Central memory CD8-positive, alpha-beta T cell (primary cell): ENCODE results near the gene LRRC63.
"Not testable (repeated sequence)": the region's sequence is repeated elsewhere in the genome, so short reads cannot be mapped to it uniquely, and the experiment has no call there.

Experiments
- ATAC-seq: fragments of 150-1000 bp; cut with Tn5 transposase; replicated peaks from 2 replicates; pipeline ENCODE4 v1.10.0; 2022; ENCODE audit warnings: mild to moderate bottlenecking, moderate FRiP score, moderate number of reproducible peaks; ENCODE audit not compliant: poor library complexity, severe bottlenecking; ENCODE audit errors: extremely low read depth
- DNase-seq, 2 donors: peaks; one replicate each; pipeline ENCODE4 v3.0.0; 2021; ENCODE audit warnings: low spot score in 2 of 2
- H3K27ac Mint-ChIP-seq: one replicate; pipeline ENCODE4 v1.8.0; 2022; ENCODE audit warnings: low read depth, mild to moderate bottlenecking, moderate library complexity, mixed read lengths
- H3K27me3 Mint-ChIP-seq: one replicate; pipeline ENCODE4 v1.8.0; 2022; ENCODE audit warnings: mixed read lengths
- H3K36me3 Mint-ChIP-seq: one replicate; pipeline ENCODE4 v1.8.0; 2022; ENCODE audit warnings: mild to moderate bottlenecking, moderate library complexity, mixed read lengths; ENCODE audit not compliant: insufficient read depth
- H3K4me1 Mint-ChIP-seq: one replicate; pipeline ENCODE4 v1.8.0; 2022; ENCODE audit warnings: mixed read lengths
- H3K4me3 Mint-ChIP-seq: one replicate; pipeline ENCODE4 v1.8.0; 2022; ENCODE audit warnings: mild to moderate bottlenecking, moderate library complexity, mixed read lengths
- H3K9me3 Mint-ChIP-seq: one replicate; pipeline ENCODE4 v1.8.0; 2022; ENCODE audit warnings: mixed read lengths

The LRRC63 gene

DNA sequence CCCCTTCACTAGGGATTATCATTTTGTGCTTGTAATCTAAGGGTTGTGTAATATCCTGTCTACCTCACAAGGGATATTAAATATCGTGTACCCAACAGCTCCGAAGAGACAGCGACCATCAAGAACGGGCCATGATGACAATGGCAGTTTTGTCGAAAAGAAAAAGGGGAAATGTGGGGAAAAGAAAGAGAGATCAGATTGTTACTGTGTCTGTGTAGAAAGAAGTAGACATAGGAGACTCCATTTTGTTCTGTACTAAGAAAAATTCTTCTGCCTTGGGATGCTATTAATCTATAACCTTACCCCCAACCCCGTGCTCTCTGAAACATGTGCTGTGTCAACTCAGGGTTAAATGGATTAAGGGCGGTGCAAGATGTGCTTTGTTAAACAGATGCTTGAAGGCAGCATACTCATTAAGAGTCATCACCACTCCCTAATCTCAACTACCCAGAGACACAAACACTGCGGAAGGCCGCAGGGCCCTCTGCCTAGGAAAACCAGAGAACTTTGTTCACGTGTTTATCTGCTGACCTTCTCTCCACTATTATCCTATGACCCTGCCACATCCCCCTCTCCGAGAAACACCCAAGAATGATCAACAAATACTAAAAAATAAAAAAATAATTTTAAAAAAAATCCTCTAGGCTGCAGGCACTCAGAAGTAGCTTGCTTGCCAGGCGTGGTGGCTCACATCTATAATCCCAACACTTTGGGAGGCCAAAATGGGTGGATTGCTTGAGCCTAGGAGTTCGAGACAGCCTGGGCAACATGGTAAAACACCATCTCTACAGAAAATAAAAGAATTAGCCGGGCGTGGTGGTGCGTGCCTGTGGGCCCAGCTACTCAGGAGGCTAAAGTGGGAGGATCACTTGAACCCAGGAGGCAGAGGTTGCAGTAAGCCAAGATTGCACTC, 72.4 kb downstream of the LRRC63 start:
- not testable (repeated sequence) for DNase-seq, H3K9me3 Mint-ChIP-seq, H3K4me3 Mint-ChIP-seq, ATAC-seq, H3K4me1 Mint-ChIP-seq, H3K36me3 Mint-ChIP-seq, H3K27ac Mint-ChIP-seq, H3K27me3 Mint-ChIP-seq

DNA sequence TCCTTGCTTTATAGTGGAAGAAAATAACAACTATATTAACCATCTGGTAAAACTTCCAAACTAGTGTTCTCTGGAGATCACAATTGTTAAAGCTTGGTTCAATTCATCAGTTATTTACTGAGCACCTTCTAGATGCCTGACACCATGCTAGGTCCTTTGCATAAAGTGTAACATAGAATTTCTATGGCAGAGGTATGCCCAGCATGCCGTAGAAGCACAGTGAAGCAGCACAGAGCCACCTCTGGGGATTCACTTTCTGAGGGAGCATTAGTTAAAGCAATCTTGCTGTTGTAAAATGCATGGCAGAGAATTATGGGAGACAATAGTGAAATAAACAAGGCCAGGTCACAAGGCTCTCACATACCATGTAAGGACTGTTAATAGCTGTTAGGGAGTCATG, 75.2 kb downstream of the LRRC63 start:
- H3K9me3 Mint-ChIP-seq, result no peaks in the 10 kb centered on the region
- ATAC-seq (no peak), DNase-seq (no peak)
- H3K4me1 Mint-ChIP-seq, result no peaks in the 10 kb centered on the region
- no peak overlapping the region for H3K27ac Mint-ChIP-seq
- H3K4me3 Mint-ChIP-seq, result no peak overlapping the region
- H3K36me3 Mint-ChIP-seq, result peaks cover 2% of the 10 kb centered on the region
- no peaks in the 10 kb centered on the region for H3K27me3 Mint-ChIP-seq

DNA sequence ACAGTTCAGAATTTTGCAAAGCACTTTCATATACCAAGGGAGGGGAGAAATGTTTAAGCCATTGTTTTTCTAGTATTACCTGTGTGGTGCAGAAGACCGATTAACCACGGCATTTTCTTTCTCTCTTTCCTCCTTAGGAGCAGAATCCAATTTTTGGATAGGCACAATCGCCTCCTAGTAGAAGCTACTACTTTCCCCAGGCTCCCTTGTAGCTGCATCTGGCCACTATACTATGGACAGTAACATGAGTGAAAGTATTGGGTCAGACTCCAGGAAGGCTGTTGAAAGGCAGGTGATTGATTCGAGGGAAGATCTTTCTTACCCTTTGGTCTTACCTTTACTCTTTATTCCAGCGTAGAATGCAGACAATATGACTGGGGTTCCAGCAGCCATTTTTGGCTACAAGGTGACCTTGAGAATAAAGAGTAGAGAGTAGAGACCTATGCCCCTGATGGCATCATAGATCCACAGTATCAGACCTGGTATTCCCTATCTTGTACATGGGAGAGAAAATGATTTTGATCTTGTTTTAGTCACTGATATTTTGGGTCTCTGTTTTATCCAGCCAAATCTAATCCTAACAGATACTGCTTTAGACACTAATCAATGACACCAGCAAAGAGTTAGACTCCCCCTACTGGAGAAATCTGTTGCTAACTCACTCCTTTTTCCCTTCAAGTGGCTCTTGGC, 77.0 kb downstream of the LRRC63 start:
- Mint-ChIP-seq H3K27ac (no peak overlapping the region), H3K36me3 (peaks cover 2% of the 10 kb centered on the region), H3K4me1 (peaks cover 9% of the 10 kb centered on the region), H3K4me3 (no peak overlapping the region), H3K9me3 (no peaks in the 10 kb centered on the region), H3K27me3 (no peaks in the 10 kb centered on the region)
- ATAC-seq, result peak; percentile 73
- no peak for DNase-seq

- H3K27ac Mint-ChIP-seq, result no peak overlapping the region
- H3K36me3 Mint-ChIP-seq, result peaks cover 4% of the 10 kb centered on the region
- peaks cover 9% of the 10 kb centered on the region for H3K4me1 Mint-ChIP-seq
- no peaks in the 10 kb centered on the region for H3K9me3 Mint-ChIP-seq
- DNase-seq (no peak), ATAC-seq (no peak)
- H3K27me3 Mint-ChIP-seq, result no peaks in the 10 kb centered on the region
- H3K4me3 Mint-ChIP-seq, result no peak overlapping the region
Measured at GRCh38 chr13:46289260-46289955, 77.7 kb downstream of the LRRC63 start.

GRCh38 chr13:46290434-46290833, 78.7 kb downstream of the LRRC63 start:
- Mint-ChIP-seq H3K9me3 (no peaks in the 10 kb centered on the region), H3K36me3 (peaks cover 4% of the 10 kb centered on the region), H3K27me3 (no peaks in the 10 kb centered on the region), H3K27ac (no peak overlapping the region), H3K4me3 (no peak overlapping the region), H3K4me1 (peaks cover 10% of the 10 kb centered on the region)
- no peak for ATAC-seq
- no peak for DNase-seq

GRCh38 chr13:46293436-46293835, 81.7 kb downstream of the LRRC63 start:
- no peak for ATAC-seq
- DNase-seq, result no peak
- Mint-ChIP-seq H3K4me3 (no peak overlapping the region), H3K36me3 (peaks cover 15% of the 10 kb centered on the region), H3K27ac (no peak overlapping the region), H3K9me3 (no peaks in the 10 kb centered on the region), H3K27me3 (no peaks in the 10 kb centered on the region), H3K4me1 (peaks cover 27% of the 10 kb centered on the region)

- Mint-ChIP-seq H3K36me3 (peaks cover 14% of the 10 kb centered on the region), H3K27me3 (no peaks in the 10 kb centered on the region), H3K27ac (peak overlapping the region; percentile 96), H3K4me3 (peak overlapping the region; percentile 60), H3K4me1 (peaks cover 35% of the 10 kb centered on the region), H3K9me3 (no peaks in the 10 kb centered on the region)
- DNase-seq, result peak; percentile 41 to 82
- ATAC-seq, result peak; percentile 92
Measured at GRCh38 chr13:46295491-46296114, 83.9 kb downstream of the LRRC63 start.

- H3K4me1 Mint-ChIP-seq, result peaks cover 35% of the 10 kb centered on the region
Measured at GRCh38 chr13:46296115-46296822, 84.5 kb downstream of the LRRC63 start.

GRCh38 chr13:46296921-46297320, 85.2 kb downstream of the LRRC63 start:
- ATAC-seq (no peak), DNase-seq (no peak)
- no peaks in the 10 kb centered on the region for H3K27me3 Mint-ChIP-seq
- H3K4me1 Mint-ChIP-seq, result peaks cover 35% of the 10 kb centered on the region
- peak overlapping the region; percentile 96 for H3K27ac Mint-ChIP-seq
- peak overlapping the region; percentile 60 for H3K4me3 Mint-ChIP-seq
- H3K36me3 Mint-ChIP-seq, result peaks cover 14% of the 10 kb centered on the region
- no peaks in the 10 kb centered on the region for H3K9me3 Mint-ChIP-seq

More at GRCh38 chr13:46296115-46296822, 84.5 kb downstream of the LRRC63 start:
- Mint-ChIP-seq H3K27me3 (no peaks in the 10 kb centered on the region), H3K4me3 (peak overlapping the region; percentile 60), H3K36me3 (peaks cover 14% of the 10 kb centered on the region), H3K9me3 (no peaks in the 10 kb centered on the region), H3K27ac (peak overlapping the region; percentile 96)
- DNase-seq, result no peak
- ATAC-seq, result peak; percentile 76

DNA sequence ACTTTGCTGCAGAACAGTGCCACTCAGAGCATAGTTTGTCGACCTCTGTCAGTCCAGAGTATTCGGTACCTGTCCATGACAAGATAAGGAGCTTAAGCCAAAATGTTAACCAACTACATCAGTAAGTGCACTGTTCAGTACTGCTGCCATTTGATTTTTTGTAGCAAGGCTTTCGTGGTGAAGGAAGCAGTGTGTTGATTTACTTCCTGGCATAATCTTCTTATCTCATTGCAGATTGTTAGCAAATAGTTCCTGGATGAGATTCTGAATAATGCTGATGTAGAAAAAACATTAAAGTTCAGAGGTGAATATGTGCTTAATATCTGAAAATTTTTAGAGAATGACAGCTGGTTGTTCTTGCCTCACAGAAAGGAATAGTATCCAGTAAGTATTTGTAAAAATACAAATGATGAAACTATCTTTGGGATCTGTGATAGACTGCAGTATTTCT, 85.7 kb downstream of the LRRC63 start:
- Mint-ChIP-seq H3K27me3 (no peaks in the 10 kb centered on the region), H3K4me3 (no peak overlapping the region), H3K36me3 (peaks cover 14% of the 10 kb centered on the region), H3K27ac (peak overlapping the region; percentile 96), H3K4me1 (peaks cover 35% of the 10 kb centered on the region), H3K9me3 (no peaks in the 10 kb centered on the region)
- no peak for ATAC-seq
- no peak for DNase-seq

- Mint-ChIP-seq H3K9me3 (no peaks in the 10 kb centered on the region), H3K4me3 (peak overlapping the region; percentile 49), H3K27me3 (no peaks in the 10 kb centered on the region), H3K27ac (peak overlapping the region; percentile 30), H3K36me3 (peaks cover 6% of the 10 kb centered on the region), H3K4me1 (peaks cover 18% of the 10 kb centered on the region)
- ATAC-seq (peak; percentile 76), DNase-seq (no peak)
Measured at GRCh38 chr13:46303742-46304385, 92.1 kb downstream of the LRRC63 start.
